Hepatocyte (in vitro differentiated cells): ENCODE data around the gene TMEM121. TPM values are rescaled to one million over a fixed set of nuclear protein-coding genes. Genes with fewer than 3 reads are reported as not detected.
"Not testable (repeated sequence)": the region's sequence is repeated elsewhere in the genome, so short reads cannot be mapped to it uniquely, and the experiment has no call there.

Source experiments
- DNase-seq: peaks from one replicate; pipeline ENCODE4 v3.0.0-alpha.2; 2016; ENCODE audit warnings: low spot score
- H2AFZ ChIP-seq: fragments of 200-600 bp; sonication (generic); 2 replicates; pipeline ENCODE4 v1.6.0; 2016; ENCODE audit warnings: antibody characterized with exemption, mild to moderate bottlenecking
- H3K27ac ChIP-seq: fragments of 200-600 bp; sonication (generic); 2 replicates; pipeline ENCODE4 v1.5.1; 2016; ENCODE audit warnings: mild to moderate bottlenecking
- H3K27me3 ChIP-seq: fragments of 200-600 bp; sonication (generic); 2 replicates; pipeline ENCODE4 v1.6.1; 2016
- H3K36me3 ChIP-seq: fragments of 200-600 bp; sonication (generic); replicated peaks from 2 replicates; pipeline ENCODE4 v1.5.1; 2016; ENCODE audit warnings: low read depth; ENCODE audit not compliant: insufficient read depth
- H3K4me1 ChIP-seq: fragments of 200-600 bp; sonication (generic); 2 replicates; pipeline ENCODE4 v1.5.1; 2016; ENCODE audit warnings: mild to moderate bottlenecking, moderate library complexity; ENCODE audit not compliant: insufficient read depth
- H3K4me2 ChIP-seq: fragments of 200-600 bp; sonication (generic); 2 replicates; pipeline ENCODE4 v1.6.0; 2016
- H3K4me3 ChIP-seq: fragments of 200-600 bp; sonication (generic); 2 replicates; pipeline ENCODE4 v1.5.1; 2016; ENCODE audit warnings: mild to moderate bottlenecking
- H3K79me2 ChIP-seq: fragments of 200-600 bp; sonication (generic); 2 replicates; pipeline ENCODE4 v1.6.0; 2017; ENCODE audit warnings: mild to moderate bottlenecking
- H3K9me2 ChIP-seq: fragments of 200-600 bp; sonication (generic); replicated peaks from 2 replicates; pipeline ENCODE4 v1.6.0; 2017; ENCODE audit warnings: mild to moderate bottlenecking; ENCODE audit not compliant: insufficient read depth
- H3K9me3 ChIP-seq: fragments of 200-600 bp; sonication (generic); 2 replicates; pipeline ENCODE4 v1.5.1; 2016; ENCODE audit warnings: low read depth, mild to moderate bottlenecking
- H4K20me1 ChIP-seq: fragments of 200-600 bp; sonication (generic); 2 replicates; pipeline ENCODE4 v1.6.0; 2016; ENCODE audit warnings: mild to moderate bottlenecking; ENCODE audit not compliant: insufficient read depth, poor library complexity, severe bottlenecking
- EZH2 ChIP-seq: fragments of 200-600 bp; sonication (generic); IDR thresholded peaks from 2 replicates; pipeline ENCODE4 v1.6.1; 2016; ENCODE audit warnings: antibody characterized with exemption, mild to moderate bottlenecking, borderline replicate concordance
- EZH2phosphoT487 ChIP-seq: fragments of 200-600 bp; sonication (generic); IDR thresholded peaks from one replicate; pipeline ENCODE4 v1.6.1; 2018; ENCODE audit warnings: antibody characterized with exemption, mild to moderate bottlenecking, low read depth, moderate library complexity; ENCODE audit not compliant: unreplicated experiment, severe bottlenecking
- WGBS: methylation state at CpG from one replicate; pipeline ENCODE4 v1.1.6; 2016; ENCODE audit warnings: low lambda C conversion rate; ENCODE audit errors: missing lambda C conversion rate; 5-methylcytosine and 5-hydroxymethylcytosine counted together
- polyA plus RNA-seq: library from polyadenylated mRNA; unstranded; fragments of >200 nt; fragmentation: Nextera tagmentation; extraction: Ambion mirVana; gene quantifications from 2 replicates; pipeline ENCODE4 v1.2.1, GENCODE V29; 2016
- total RNA-seq: library from RNA; depleted of rRNA; stranded (reverse); fragments of >200 nt; gene quantifications from 2 replicates; pipeline ENCODE4 v1.2.3, GENCODE V29; 2014
- TF ChIP-seq, protein P1 (sequence below): fragments of 200-600 bp; sonication (generic); IDR thresholded peaks from 2 replicates; pipeline ENCODE4 v1.5.1; 2016; ENCODE audit warnings: antibody characterized with exemption, mild to moderate bottlenecking; ENCODE audit not compliant: poor library complexity

TMEM121 gene
- total and polyA plus RNA-seq, 2 experiments from 2014 or later: 3.0 to 5.8 TPM

DNA sequence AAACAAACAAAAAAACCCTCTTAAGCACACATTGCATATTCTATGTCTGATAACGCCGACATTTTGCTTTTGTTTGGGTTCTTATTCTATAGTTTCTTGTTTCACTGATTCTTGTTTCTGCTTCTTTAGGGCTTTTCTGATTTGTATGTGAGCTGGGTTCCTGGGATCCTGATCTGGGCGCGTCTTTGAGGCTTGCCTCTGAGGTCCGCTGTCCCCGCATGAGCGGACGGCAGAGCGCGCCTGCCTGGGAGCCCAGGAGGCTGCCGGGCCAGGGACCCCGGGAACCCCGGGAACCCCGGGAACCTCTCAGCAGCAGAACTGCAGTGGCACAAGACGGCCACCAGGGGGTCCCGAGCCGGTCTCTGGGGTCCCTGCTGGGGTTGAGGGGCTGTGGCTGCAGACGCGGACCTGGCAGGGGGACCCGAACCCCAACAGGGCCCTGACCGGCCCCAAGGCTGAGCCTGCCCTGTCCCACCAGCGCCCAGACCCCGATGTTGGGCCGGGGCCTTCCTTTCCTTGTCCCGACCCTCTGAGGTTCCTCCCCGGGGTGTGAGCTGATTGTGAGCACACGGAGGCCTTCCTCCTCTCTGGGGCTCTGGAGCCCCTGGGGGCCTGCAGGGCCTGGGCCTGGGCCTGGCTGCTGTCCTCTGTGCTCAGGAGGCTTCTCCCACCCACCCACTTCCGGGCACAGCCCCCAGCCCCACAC is 32.2 kb downstream of the TMEM121 start:
- H3K79me2 ChIP-seq, H3K4me2 ChIP-seq, H3K36me3 ChIP-seq, H3K27ac ChIP-seq, H3K27me3 ChIP-seq, DNase-seq, H2AFZ ChIP-seq, H3K9me3 ChIP-seq, H3K4me3 ChIP-seq, H3K4me1 ChIP-seq, H4K20me1 ChIP-seq, H3K9me2 ChIP-seq: not testable (repeated sequence)
- 89% methylated on average over 19 of the region's 28 CpGs for WGBS

DNA sequence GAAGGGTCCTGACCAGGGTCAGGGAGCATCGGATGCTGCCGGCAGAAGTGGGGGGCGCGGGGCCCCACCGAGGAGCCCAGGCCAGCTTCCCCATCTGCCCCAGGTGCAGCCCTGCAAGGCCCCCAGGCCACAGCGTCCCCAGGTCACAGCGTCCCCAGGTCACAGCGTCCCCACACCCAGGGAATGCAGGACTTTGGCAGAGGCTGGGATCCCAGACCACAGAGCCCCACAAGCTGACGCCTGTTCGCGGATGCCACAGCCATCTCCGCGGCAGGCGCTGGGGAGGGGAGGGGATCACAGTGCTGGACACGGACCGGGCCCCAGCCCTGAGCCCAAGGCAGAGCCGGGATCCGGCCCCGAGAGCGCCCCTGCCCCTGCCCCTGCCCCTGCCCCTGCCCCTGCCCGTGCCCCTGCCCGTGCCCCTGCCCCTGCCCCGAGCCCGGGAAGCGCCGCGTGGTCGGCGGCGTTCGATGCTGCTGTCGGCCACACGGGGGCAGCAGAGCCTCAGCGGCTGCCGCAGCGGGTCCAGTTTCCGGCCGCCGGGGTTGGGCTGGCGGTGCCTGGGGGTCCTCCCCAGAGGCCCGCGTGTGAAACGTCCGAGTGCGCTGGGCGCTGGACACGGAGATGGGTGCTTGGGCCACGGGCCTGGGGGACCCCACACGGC is 33.1 kb downstream of the TMEM121 start:
- 95% methylated on average over 3 of the region's 49 CpGs for WGBS
- H3K4me3 ChIP-seq: not testable (repeated sequence)

DNA sequence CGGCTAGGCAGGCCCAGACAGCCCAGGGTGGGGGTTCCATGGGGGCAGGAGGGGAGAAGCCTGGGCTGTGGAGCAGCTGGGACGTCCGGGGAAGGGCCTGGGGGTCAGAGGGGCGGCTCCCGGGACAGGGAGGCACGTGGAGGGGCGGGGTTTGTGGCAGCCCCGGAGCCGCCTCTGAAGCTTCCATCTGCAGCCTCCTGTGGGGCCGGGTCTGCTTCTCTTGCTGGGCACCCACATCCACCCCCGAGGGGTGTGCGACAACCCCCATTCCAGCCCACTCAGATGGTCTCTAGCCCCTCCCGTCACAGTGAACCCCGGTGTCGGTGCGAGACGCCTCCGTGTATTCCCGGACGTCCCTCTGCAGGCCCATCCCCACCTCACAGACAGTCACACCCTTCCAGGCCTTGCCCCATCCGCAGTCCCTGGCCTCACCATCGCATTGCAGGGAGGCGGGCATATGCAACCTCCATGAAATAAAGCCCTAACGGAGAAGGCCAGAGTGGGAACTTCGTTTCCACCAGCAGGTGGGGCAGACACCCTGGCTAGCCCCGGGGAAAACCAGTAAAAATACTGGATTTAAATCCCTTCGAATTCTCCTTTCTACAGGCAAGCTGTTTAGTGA is 33.8 kb downstream of the TMEM121 start:
- not testable (repeated sequence) for H3K27ac ChIP-seq, H3K36me3 ChIP-seq, H3K9me2 ChIP-seq

More for the DNA sequence above, 33.1 kb downstream of the TMEM121 start:
- not testable (repeated sequence) for H3K9me2 ChIP-seq, H3K4me2 ChIP-seq, H3K79me2 ChIP-seq, H3K27ac ChIP-seq, H2AFZ ChIP-seq, H3K27me3 ChIP-seq, H3K36me3 ChIP-seq, H3K4me1 ChIP-seq, H3K9me3 ChIP-seq, H4K20me1 ChIP-seq, DNase-seq

DNA sequence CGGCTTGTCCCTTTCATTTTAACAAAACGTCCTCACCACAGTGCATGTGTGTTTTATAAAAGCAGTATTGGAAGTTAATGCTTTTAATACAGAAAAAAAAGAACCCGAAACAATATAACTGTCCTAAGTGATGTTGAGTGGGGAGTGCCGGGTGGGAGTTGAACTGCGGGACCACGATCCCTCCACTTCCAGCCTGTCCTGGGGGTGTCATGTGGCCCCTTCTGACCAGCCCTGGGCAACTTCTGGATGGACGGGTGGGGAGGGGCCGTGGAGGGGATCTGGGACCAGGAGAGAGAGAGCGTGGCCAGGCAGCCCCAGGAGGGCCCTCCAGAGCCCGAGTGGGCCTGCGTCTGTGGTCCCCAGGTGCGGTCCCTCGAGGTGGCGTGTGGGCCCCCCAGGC is 35.0 kb downstream of the TMEM121 start:
- not testable (repeated sequence) for H3K4me3 ChIP-seq, H3K36me3 ChIP-seq, H3K27me3 ChIP-seq, H2AFZ ChIP-seq, H3K4me2 ChIP-seq, H3K79me2 ChIP-seq, H3K27ac ChIP-seq, H3K9me3 ChIP-seq, H4K20me1 ChIP-seq, DNase-seq, H3K9me2 ChIP-seq, H3K4me1 ChIP-seq
- 82% methylated on average over 6 of the region's 14 CpGs for WGBS

More for the DNA sequence above, 33.8 kb downstream of the TMEM121 start:
- WGBS: 61% methylated on average over 6 of the region's 27 CpGs
- H4K20me1 ChIP-seq, H3K9me3 ChIP-seq, DNase-seq, H2AFZ ChIP-seq, H3K27me3 ChIP-seq, H3K4me1 ChIP-seq, H3K4me2 ChIP-seq, H3K4me3 ChIP-seq, H3K79me2 ChIP-seq: not testable (repeated sequence)

DNA sequence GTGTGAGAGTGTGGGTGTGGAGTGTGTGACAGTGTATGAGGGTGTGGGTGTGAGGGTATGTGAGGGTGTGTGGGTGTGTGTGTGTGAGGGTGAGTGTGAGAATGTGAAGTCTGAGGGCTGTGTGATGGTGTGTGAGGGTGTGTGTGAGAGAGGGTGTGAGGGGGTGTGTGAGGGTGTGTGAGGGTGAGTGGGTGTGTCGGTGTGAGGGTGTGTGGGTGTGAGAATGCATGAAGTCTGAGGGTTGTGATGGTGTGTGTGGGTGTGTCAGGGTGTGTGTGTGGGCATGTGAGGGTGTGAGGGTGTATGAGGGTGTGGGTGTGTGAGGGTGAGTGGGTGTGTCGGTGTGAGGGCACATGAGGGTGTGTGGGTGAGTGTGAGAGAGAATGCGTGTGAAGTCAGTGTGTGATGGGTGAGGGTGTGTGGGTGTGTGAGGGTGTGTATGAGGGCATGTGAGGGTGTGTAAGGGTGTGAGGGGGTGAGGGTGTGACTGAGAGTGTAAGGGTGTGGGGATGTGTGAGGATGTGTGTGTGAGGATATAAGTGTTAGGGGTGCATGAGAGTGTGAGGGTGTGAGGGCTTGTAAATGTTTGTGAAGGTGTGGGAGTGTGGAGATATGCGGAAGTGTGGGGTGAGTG is 36.4 kb downstream of the TMEM121 start:
- 86% methylated on average over 3 of the region's 4 CpGs for WGBS
- no peaks in the 10 kb centered on the region for H3K79me2 ChIP-seq
- TF ChIP-seq, protein P1, sequence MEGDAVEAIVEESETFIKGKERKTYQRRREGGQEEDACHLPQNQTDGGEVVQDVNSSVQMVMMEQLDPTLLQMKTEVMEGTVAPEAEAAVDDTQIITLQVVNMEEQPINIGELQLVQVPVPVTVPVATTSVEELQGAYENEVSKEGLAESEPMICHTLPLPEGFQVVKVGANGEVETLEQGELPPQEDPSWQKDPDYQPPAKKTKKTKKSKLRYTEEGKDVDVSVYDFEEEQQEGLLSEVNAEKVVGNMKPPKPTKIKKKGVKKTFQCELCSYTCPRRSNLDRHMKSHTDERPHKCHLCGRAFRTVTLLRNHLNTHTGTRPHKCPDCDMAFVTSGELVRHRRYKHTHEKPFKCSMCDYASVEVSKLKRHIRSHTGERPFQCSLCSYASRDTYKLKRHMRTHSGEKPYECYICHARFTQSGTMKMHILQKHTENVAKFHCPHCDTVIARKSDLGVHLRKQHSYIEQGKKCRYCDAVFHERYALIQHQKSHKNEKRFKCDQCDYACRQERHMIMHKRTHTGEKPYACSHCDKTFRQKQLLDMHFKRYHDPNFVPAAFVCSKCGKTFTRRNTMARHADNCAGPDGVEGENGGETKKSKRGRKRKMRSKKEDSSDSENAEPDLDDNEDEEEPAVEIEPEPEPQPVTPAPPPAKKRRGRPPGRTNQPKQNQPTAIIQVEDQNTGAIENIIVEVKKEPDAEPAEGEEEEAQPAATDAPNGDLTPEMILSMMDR: no peak
- no peak for TF ChIP-seq EZH2phosphoT487
- no peak for TF ChIP-seq EZH2
- H3K27ac ChIP-seq: no peak overlapping the region
- no peaks in the 10 kb centered on the region for H3K9me2 ChIP-seq
- H3K4me1 ChIP-seq: no peaks in the 10 kb centered on the region
- H2AFZ ChIP-seq: no peak overlapping the region
- H3K4me2 ChIP-seq: no peak overlapping the region
- no peaks in the 10 kb centered on the region for H3K27me3 ChIP-seq
- DNase-seq: no peak
- no peaks in the 10 kb centered on the region for H3K36me3 ChIP-seq
- H3K9me3 ChIP-seq: no peaks in the 10 kb centered on the region
- no peak overlapping the region for H3K4me3 ChIP-seq
- no peaks in the 10 kb centered on the region for H4K20me1 ChIP-seq
